ENCODE data around the gene PDE9A.

GRCh38 chr21:42755031-42755665, 101.7 kb downstream of the PDE9A start:
- TF ChIP-seq, protein P1, sequence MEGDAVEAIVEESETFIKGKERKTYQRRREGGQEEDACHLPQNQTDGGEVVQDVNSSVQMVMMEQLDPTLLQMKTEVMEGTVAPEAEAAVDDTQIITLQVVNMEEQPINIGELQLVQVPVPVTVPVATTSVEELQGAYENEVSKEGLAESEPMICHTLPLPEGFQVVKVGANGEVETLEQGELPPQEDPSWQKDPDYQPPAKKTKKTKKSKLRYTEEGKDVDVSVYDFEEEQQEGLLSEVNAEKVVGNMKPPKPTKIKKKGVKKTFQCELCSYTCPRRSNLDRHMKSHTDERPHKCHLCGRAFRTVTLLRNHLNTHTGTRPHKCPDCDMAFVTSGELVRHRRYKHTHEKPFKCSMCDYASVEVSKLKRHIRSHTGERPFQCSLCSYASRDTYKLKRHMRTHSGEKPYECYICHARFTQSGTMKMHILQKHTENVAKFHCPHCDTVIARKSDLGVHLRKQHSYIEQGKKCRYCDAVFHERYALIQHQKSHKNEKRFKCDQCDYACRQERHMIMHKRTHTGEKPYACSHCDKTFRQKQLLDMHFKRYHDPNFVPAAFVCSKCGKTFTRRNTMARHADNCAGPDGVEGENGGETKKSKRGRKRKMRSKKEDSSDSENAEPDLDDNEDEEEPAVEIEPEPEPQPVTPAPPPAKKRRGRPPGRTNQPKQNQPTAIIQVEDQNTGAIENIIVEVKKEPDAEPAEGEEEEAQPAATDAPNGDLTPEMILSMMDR (IDR thresholded peaks at IDR 0.05): no peak
- TF ChIP-seq POLR2A (IDR thresholded peaks at IDR 0.05): no peak
